NCI-H2081 treated with DMSO at 0.1 percent for 48 hours (cell line): ENCODE data around the gene KNCN.

ENCODE experiments used
- DNase-seq: peaks from one replicate; lab custom pipeline; 2025; lab: John Stamatoyannopoulos, UW

KNCN gene

DNA sequence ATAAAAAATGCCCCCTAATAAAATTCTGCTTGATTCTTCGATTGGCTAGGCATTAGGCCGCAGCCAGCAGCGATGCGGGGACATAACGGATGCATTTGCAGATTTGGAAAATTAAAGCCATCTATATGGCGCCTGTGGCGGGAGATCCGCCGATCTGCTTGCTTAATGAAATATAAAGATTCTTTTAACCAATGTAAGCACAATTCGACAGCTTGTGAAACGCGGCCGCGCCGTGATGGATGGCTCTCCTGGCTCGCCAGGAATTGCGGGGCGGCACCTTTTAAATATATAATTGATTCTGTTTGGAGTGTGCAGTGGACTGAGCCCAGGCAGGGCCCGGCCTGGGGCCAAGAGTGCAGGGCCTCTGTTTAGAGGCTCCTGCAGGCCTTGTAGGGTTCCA is 53.8 kb downstream of the KNCN start:
- no peak for DNase-seq

DNA sequence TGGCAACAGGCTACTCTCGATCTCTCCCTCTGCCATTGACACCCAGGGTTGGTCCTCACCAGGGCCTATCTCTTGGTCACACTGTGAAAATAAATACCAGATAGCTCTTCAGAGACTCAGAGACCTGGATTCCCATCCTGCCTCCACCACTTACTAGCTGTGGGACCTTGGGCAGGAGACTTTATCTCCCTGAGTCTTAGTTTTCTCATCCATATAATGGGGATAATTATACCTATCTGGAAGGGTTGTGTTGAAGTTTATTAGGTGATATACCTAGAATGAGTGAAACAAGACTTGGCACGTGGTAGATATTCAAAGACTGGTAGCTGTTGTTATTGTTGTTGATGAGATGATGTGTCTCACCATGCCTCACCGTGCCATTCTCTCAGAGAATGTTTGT is 54.4 kb downstream of the KNCN start:
- no peak for DNase-seq

DNA sequence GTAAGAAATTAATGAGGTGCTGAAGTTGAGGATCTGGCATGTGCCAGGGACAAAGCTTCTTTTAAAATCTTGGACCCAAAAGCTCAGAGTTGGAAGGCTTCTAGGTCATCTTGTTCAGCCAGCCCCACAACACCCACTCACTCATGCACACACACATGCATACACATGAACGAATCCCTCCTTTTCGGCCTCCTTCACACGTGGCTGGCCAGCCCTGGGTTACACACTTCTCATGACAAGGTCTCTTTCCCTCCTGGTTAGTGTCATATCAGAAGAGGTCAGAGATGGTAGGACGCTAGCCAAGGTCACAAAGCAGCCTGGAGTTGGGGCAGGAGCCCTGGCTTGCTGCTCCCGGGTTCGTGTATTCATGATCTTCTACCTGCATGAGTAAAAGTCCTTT is 54.9 kb downstream of the KNCN start:
- no peak for DNase-seq

DNA sequence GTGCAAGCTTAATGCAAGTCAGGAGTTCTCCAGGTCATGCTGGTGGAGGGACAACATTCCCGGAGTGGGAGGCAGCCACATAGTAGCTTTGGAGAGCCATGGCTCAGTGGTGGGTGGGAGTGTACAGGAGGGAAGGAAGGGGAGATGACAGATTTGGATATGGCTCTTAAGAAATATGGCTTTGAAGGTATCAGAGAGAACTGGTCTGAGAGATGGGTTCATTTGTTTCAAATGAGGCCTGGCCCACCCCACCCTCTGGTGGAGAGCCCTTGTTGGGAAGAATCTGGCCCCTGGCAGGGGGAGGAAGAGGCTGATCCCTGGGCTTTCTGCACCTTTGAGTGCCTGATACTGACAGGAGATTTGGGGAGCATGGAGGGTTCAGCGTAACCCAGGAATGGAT is 55.7 kb downstream of the KNCN start:
- DNase-seq: no peak
